SK-N-MC (cell line): ENCODE data around the gene ALX4.

Source experiments
- DNase-seq: peaks from one replicate; pipeline ENCODE4 v3.0.0-alpha.2; 2011; ENCODE audit warnings: low read depth, low spot score
- H3K27ac ChIP-seq: fragments of 200-600 bp; sonication (generic); 2 replicates; pipeline ENCODE4 v1.5.1; 2016; ENCODE audit warnings: mixed run types
- H3K36me3 ChIP-seq: fragments of 200-600 bp; sonication (generic); 2 replicates; pipeline ENCODE4 v1.6.1; 2017; ENCODE audit warnings: antibody characterized with exemption, low read length, mixed read lengths; ENCODE audit not compliant: insufficient read depth
- H3K4me3 ChIP-seq: fragments of 200-600 bp; sonication (generic); 2 replicates; pipeline ENCODE4 v1.5.1; 2016
- H3K9ac ChIP-seq: fragments of 200-600 bp; sonication (generic); 2 replicates; pipeline ENCODE4 v1.8.0; 2017; ENCODE audit warnings: mixed run types, mixed read lengths; ENCODE audit not compliant: insufficient read length
- H3K9me3 ChIP-seq: fragments of 200-600 bp; sonication (generic); 2 replicates; pipeline ENCODE4 v1.6.1; 2017; ENCODE audit warnings: low read depth, mild to moderate bottlenecking, antibody characterized with exemption, low read length, moderate library complexity, mixed read lengths
- EZH2 ChIP-seq: fragments of 200-600 bp; sonication (generic); IDR thresholded peaks from one replicate; pipeline ENCODE4 v1.6.1; 2017; ENCODE audit warnings: antibody characterized with exemption
- FOXP2 ChIP-seq: optimal IDR thresholded peaks from 2 replicates; pipeline ENCODE3; 2011; ENCODE audit warnings: mild to moderate bottlenecking, moderate library complexity; ENCODE audit not compliant: insufficient read depth; ENCODE audit errors: extremely low read length, control extremely low read depth
- POLR2AphosphoS5 ChIP-seq: IDR thresholded peaks from 2 replicates; pipeline ENCODE4 v1.6.1; 2012; ENCODE audit warnings: mild to moderate bottlenecking, low read depth, low read length, borderline replicate concordance

Gene ALX4

GRCh38 chr11:44266056-44266780 lies 43.7 kb downstream of the ALX4 start:
- no peak overlapping the region for H3K4me3 ChIP-seq
- H3K27ac ChIP-seq: no peak overlapping the region
- TF ChIP-seq POLR2AphosphoS5 (no peak), FOXP2 (no peak), EZH2 (no peak)
- peaks cover 79% of the 10 kb centered on the region for H3K36me3 ChIP-seq
- DNase-seq: no peak
- H3K9me3 ChIP-seq: no peaks in the 10 kb centered on the region
- no peak overlapping the region for H3K9ac ChIP-seq

GRCh38 chr11:44264761-44265160 lies 45.2 kb downstream of the ALX4 start:
- Histone ChIP-seq H3K27ac (no peak overlapping the region), H3K36me3 (peaks cover 64% of the 10 kb centered on the region; the same call in 1 of the 2 replicates), H3K9me3 (no peaks in the 10 kb centered on the region), H3K4me3 (no peak overlapping the region), H3K9ac (no peak overlapping the region)
- DNase-seq: no peak
- no peak for TF ChIP-seq EZH2
- TF ChIP-seq POLR2AphosphoS5: no peak
- no peak for TF ChIP-seq FOXP2

- Histone ChIP-seq H3K9ac (no peak overlapping the region), H3K27ac (no peak overlapping the region), H3K9me3 (no peaks in the 10 kb centered on the region), H3K36me3 (peaks cover 60% of the 10 kb centered on the region; the same call in 1 of the 2 replicates), H3K4me3 (no peak overlapping the region)
- no peak for DNase-seq
- TF ChIP-seq POLR2AphosphoS5 (no peak), FOXP2 (no peak), EZH2 (no peak)
These were observed 45.5 kb downstream of the ALX4 start for GRCh38 chr11:44264438-44264749.

- no peak for TF ChIP-seq EZH2
- TF ChIP-seq FOXP2: no peak
- no peak for TF ChIP-seq POLR2AphosphoS5
- H3K9ac ChIP-seq: no peak overlapping the region
- H3K27ac ChIP-seq: no peak overlapping the region
- no peaks in the 10 kb centered on the region for H3K9me3 ChIP-seq
- no peak overlapping the region for H3K4me3 ChIP-seq
- no peak for DNase-seq
- peaks cover 55% of the 10 kb centered on the region; the same call in 1 of the 2 replicates for H3K36me3 ChIP-seq
These were observed 46.1 kb downstream of the ALX4 start for GRCh38 chr11:44263738-44264437.

GRCh38 chr11:44261800-44262591 lies 47.9 kb downstream of the ALX4 start:
- Histone ChIP-seq H3K27ac (no peak overlapping the region), H3K9me3 (no peaks in the 10 kb centered on the region), H3K9ac (no peak overlapping the region), H3K4me3 (no peak overlapping the region), H3K36me3 (peaks cover 36% of the 10 kb centered on the region; the same call in 1 of the 2 replicates)
- TF ChIP-seq POLR2AphosphoS5 (no peak; the same call in 1 of the 2 replicates), EZH2 (no peak), FOXP2 (no peak)
- no peak for DNase-seq

- no peak for DNase-seq
- Histone ChIP-seq H3K36me3 (peaks cover 22% of the 10 kb centered on the region; the same call in 1 of the 2 replicates), H3K9ac (no peak overlapping the region), H3K27ac (0 out of 2 replicates have a peak overlapping the region, but pooled peaks have one; percentile 53), H3K9me3 (no peaks in the 10 kb centered on the region), H3K4me3 (no peak overlapping the region)
- TF ChIP-seq FOXP2 (no peak), EZH2 (no peak), POLR2AphosphoS5 (no peak)
These were observed 49.9 kb downstream of the ALX4 start for GRCh38 chr11:44260081-44260480.

- H3K4me3 ChIP-seq: no peak overlapping the region
- TF ChIP-seq POLR2AphosphoS5: no peak
- no peak for TF ChIP-seq EZH2
- no peak for TF ChIP-seq FOXP2
- H3K36me3 ChIP-seq: peaks cover 13% of the 10 kb centered on the region; the same call in 1 of the 2 replicates
- H3K27ac ChIP-seq: no peak overlapping the region
- no peak for DNase-seq
- H3K9ac ChIP-seq: no peak overlapping the region
- H3K9me3 ChIP-seq: no peaks in the 10 kb centered on the region
These were observed 51.0 kb downstream of the ALX4 start for GRCh38 chr11:44258839-44259420.

GRCh38 chr11:44258190-44258489 lies 51.8 kb downstream of the ALX4 start:
- H3K36me3 ChIP-seq: peaks cover 13% of the 10 kb centered on the region
- no peak overlapping the region for H3K4me3 ChIP-seq
- H3K9ac ChIP-seq: no peak overlapping the region
- H3K27ac ChIP-seq: no peak overlapping the region
- DNase-seq: no peak
- H3K9me3 ChIP-seq: no peaks in the 10 kb centered on the region
- TF ChIP-seq FOXP2 (no peak), POLR2AphosphoS5 (no peak), EZH2 (no peak)
